NCI-H1105 treated with DMSO at 0.1 percent for 48 hours (cell line): ENCODE results near the gene PCDHGA11.
"Not testable (repeated sequence)": the region's sequence is repeated elsewhere in the genome, so short reads cannot be mapped to it uniquely, and the experiment has no call there.

Source experiments
- DNase-seq: peaks from one replicate; lab custom pipeline; 2025; lab: John Stamatoyannopoulos, UW

PCDHGA11 gene

GRCh38 chr5:141420855-141421488 is at the start of gene PCDHGA11:
TSS of gene PCDHGA11 (plus strand) at chr5:141421051. CDS start at chr5:141421228, 177 bp downstream.
- no peak for DNase-seq

GRCh38 chr5:141371572-141372475 is 49.0 kb upstream of the PCDHGA11 start:
- no peak for DNase-seq

- DNase-seq = no peak
Measured at GRCh38 chr5:141373673-141374317, 47.1 kb upstream of the PCDHGA11 start, which contains the start of gene PCDHGA6. TSS of gene PCDHGA6 (plus strand) at chr5:141373891. CDS start at chr5:141374084, 193 bp downstream.

GRCh38 chr5:141374627-141375026 is 46.2 kb upstream of the PCDHGA11 start:
- no peak for DNase-seq

GRCh38 chr5:141375444-141376155 is 45.3 kb upstream of the PCDHGA11 start:
- DNase-seq = not testable (repeated sequence)

- DNase-seq = no peak
Measured at GRCh38 chr5:141382469-141383294, 38.2 kb upstream of the PCDHGA11 start, which contains the start of gene PCDHGA7. TSS of gene PCDHGA7 (plus strand) at chr5:141382742. CDS start at chr5:141382900, 158 bp downstream.

GRCh38 chr5:141383345-141383744 is 37.5 kb upstream of the PCDHGA11 start:
- DNase-seq = no peak

- DNase-seq = no peak
Measured at GRCh38 chr5:141384471-141385267, 36.2 kb upstream of the PCDHGA11 start.

- DNase-seq = not testable (repeated sequence)
Measured at GRCh38 chr5:141387557-141388311, 33.1 kb upstream of the PCDHGA11 start, which contains the start of gene PCDHGB4. TSS of gene PCDHGB4 (plus strand) at chr5:141387698. CDS start at chr5:141387885, 187 bp downstream.

- DNase-seq = no peak
Measured at GRCh38 chr5:141388661-141389060, 32.2 kb upstream of the PCDHGA11 start.

- DNase-seq = no peak
Measured at GRCh38 chr5:141389153-141390042, 31.5 kb upstream of the PCDHGA11 start.

- no peak for DNase-seq
Measured at GRCh38 chr5:141392429-141393198, 28.2 kb upstream of the PCDHGA11 start, which contains the start of gene PCDHGA8. TSS of gene PCDHGA8 (plus strand) at chr5:141392633. CDS start at chr5:141392814, 181 bp downstream.

- DNase-seq = no peak
Measured at GRCh38 chr5:141393267-141393666, 27.6 kb upstream of the PCDHGA11 start.

GRCh38 chr5:141394401-141395187 is 26.3 kb upstream of the PCDHGA11 start:
- not testable (repeated sequence) for DNase-seq

- DNase-seq = not testable (repeated sequence)
Measured at GRCh38 chr5:141397756-141398551, 22.9 kb upstream of the PCDHGA11 start, which contains the start of gene PCDHGB5. TSS of gene PCDHGB5 (plus strand) at chr5:141397947. CDS start at chr5:141398128, 181 bp downstream.
